AG09309 (cell line): ENCODE data around the gene GABARAPL2.

Experiments
- DNase-seq: peaks from one replicate; pipeline ENCODE4 v3.0.0-alpha.2; 2010; ENCODE audit warnings: low read depth
- H3K4me3 ChIP-seq: 2 replicates; pipeline ENCODE4 v1.5.1; 2011; ENCODE audit warnings: mild to moderate bottlenecking, low read depth, low read length, moderate library complexity; ENCODE audit not compliant: control insufficient read depth
- CTCF ChIP-seq: IDR thresholded peaks from 2 replicates; pipeline ENCODE4 v1.5.1; 2011; ENCODE audit warnings: mild to moderate bottlenecking, low read depth, low read length, inconsistent platforms; ENCODE audit not compliant: insufficient read depth, control insufficient read depth; ENCODE audit errors: missing control alignments

GABARAPL2 gene

DNA sequence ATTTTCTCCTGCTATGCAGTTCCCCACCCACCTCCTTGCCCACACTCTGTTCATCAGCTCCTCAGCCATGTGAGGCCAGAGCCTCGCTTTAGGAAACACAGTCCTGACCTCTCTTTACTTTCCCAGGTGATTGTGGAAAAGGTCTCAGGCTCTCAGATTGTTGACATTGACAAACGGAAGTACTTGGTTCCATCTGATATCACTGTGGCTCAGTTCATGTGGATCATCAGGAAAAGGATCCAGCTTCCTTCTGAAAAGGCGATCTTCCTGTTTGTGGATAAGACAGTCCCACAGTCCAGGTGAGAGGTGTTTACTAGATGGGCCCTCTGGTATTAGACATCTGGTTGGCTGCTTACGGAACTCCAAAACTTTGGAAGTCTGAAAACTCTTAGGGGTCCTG is 1.7 kb downstream of the GABARAPL2 start:
- TF ChIP-seq CTCF, result no peak
- no peak overlapping the region for H3K4me3 ChIP-seq
- no peak for DNase-seq

DNA sequence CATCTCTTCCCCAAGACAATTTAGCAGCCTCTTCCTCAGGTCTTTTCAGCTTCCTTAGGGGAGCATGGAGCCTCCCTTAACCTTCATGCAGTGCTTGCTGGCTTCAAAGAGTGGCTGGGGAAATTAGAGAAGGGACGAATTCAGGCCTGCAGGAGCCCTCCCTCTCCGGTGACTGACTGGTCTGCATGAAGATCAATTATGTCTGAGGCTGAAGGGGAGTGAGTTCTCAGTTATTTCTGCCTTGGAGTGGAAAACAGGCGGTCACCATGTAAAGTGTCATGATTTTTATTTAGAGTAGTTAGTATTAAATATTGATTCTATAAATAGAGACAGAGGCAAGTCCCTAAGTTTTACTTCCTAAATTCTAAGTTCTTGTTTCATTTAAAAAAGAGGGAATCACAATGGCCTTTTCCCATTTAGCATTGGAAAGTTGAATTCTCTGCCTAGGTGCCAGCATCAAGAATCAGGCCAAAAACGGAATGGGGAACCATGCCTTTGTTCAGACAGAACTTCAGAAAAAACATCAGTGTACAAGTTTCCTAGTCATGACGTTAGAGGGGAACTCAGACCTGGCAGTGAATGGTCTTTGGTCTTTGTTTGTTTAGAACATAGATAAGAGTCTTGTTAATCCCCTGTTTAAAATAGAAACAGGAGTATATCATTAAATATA is 4.4 kb downstream of the GABARAPL2 start:
- DNase-seq, result no peak
- TF ChIP-seq CTCF, result no peak
- no peak overlapping the region for H3K4me3 ChIP-seq

DNA sequence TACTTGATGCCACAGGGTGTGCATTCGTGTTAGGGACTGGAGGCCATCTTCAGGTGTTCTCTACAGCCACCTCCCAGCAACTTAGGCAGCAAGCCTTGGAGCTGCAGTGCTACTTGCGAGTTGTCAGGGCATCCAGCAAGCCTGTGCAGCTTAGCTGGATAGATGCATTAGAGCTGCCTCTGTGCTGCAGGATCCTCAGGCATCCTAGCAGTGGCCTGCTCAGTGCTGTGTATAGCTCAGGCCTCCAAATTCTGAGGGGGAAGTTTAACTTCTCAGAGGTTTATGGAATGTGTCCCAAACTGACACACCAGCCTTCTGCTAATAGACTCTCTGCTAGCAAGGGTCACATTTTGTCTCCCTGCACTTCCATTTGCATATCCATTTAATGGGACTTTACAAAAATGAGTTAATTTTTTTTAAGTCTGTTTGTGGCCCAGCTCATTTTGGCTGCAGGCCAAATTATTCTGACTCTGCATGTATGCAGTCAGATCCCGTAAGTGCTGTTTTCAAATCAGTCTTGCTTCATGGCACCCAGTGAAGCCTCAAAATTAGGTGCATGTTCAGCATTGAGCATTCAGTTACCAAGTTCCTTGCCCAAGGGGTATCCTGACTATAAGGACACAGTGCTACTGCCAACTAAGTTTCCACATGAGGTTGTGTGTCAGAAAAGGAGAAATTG is 6.8 kb downstream of the GABARAPL2 start:
- no peak overlapping the region for H3K4me3 ChIP-seq
- DNase-seq, result no peak
- no peak for TF ChIP-seq CTCF

- no peak for TF ChIP-seq CTCF
- no peak for DNase-seq
These were observed 7.8 kb downstream of the GABARAPL2 start for GRCh38 chr16:75573955-75574354.

GRCh38 chr16:75575958-75576357 is 9.8 kb downstream of the GABARAPL2 start:
- TF ChIP-seq CTCF, result no peak
- no peak for DNase-seq

More at GRCh38 chr16:75573955-75574354, 7.8 kb downstream of the GABARAPL2 start:
- H3K4me3 ChIP-seq, result no peak overlapping the region

GRCh38 chr16:75576384-75576811 is 10.2 kb downstream of the GABARAPL2 start:
- no peak overlapping the region for H3K4me3 ChIP-seq
- no peak for DNase-seq
- no peak for TF ChIP-seq CTCF

More at GRCh38 chr16:75575958-75576357, 9.8 kb downstream of the GABARAPL2 start:
- H3K4me3 ChIP-seq, result no peak overlapping the region

DNA sequence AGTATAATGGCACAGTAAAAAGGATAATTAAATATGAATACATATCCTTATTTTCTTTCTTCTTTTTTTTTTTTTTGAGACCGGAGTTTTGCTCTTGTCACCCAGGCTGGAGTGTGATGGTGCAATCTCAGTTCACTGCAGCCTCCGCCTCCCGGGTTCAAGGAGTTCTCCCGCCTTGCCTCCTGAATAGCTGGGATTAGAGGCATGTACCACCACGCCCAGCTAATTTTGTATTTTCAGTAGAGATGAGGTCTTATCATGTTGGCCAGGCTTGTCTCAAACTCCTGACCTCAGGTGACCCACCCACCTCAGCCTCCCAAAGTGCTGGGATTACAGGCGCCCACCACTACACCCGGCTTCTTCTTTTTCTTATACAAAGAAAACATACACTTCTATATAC is 12.0 kb downstream of the GABARAPL2 start:
- no peak for TF ChIP-seq CTCF
- no peak for DNase-seq
- no peak overlapping the region for H3K4me3 ChIP-seq
